Measurements from ENCODE around the gene FNBP1L.
"Not testable (repeated sequence)": the region's sequence is repeated elsewhere in the genome, so short reads cannot be mapped to it uniquely, and the experiment has no call there.

FNBP1L gene

DNA sequence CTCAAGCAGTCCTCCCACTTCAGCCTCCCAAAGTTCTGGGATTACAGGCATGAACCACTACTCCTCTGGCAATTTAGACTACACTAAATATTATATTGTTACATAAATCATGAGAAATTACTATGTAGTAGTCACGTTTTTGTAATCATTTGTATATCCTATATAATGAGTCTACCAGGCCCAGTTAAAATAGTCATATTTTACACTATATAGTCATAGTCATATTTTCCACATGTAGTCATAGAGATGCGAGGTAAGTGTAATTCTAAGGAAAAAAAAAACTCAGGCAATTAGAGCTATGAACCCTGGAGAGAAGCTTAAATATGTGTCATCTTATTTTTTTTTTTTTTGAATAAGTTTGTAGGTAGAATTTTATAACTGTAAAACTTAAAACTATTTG is 90.0 kb downstream of the FNBP1L start:
- DNase-seq, result no peak

DNA sequence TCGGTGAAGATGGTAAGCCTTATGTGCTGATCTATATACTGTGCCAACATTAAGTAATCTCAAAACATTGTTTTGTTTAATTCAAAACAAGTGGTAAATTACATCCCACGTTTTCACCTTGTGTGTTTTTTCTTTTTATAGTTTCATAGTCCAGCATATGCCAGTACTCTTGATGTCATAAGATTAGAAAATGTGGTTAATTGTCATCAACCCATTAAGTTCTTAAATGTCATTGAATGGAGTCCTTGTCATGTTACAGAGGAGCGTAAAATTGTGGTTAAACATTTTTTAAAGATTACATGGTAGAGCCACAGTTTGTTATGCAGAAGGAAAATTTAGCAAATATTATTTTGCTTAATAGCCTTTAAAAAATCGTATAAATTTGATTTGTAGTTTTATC is 93.1 kb downstream of the FNBP1L start:
- no peak for DNase-seq

- DNase-seq, result no peak
Observed at GRCh38 chr1:93542398-93542797, 94.5 kb downstream of the FNBP1L start.

DNA sequence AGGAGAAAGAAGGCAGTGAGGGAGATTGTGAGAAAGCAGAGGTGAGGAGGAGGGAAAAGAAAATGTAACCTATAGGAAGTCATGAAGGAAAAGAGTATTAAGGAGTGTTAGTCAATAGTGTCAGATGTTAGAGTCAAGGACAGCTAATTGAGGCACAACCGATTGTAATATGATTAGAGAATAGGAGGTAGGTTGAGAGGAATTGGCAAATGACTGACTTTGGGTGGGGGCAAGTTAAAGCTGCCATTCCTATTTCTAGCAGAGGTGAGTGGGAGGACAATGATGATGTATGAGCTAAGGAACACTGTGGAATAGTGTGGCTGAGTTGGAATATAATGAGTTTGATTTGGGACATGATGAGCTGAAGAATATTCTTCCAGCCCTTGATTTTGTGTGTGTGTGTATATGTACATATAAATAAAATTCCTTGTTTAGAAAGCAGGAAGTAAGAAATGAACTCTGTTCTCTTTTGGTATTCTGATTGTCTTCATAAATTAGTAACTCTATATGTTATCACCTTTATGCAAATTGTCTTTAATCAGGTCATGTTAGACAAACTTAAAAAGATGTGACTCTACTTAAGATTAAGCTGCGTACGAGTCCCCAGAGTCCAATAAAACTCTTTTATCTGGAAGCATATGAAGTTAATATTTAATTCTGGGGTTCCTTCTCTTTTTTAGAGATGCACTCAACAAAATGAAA is 98.4 kb downstream of the FNBP1L start:
- no peak for DNase-seq

DNA sequence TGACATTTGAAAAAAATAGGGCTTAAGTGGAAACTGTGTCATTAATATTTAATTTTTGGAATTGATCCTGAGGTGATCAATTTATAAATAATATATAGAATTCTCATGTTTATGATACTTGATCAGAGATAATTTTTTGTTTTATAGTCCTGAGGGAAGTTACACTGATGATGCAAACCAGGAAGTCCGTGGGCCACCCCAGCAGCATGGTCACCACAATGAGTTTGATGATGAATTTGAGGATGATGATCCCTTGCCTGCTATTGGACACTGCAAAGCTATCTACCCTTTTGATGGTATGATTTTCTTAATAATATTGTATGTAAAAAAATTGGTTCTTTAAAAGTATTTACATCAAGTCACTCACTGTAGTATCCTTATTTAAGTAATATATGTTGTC is 101.2 kb downstream of the FNBP1L start:
- no peak for DNase-seq

DNA sequence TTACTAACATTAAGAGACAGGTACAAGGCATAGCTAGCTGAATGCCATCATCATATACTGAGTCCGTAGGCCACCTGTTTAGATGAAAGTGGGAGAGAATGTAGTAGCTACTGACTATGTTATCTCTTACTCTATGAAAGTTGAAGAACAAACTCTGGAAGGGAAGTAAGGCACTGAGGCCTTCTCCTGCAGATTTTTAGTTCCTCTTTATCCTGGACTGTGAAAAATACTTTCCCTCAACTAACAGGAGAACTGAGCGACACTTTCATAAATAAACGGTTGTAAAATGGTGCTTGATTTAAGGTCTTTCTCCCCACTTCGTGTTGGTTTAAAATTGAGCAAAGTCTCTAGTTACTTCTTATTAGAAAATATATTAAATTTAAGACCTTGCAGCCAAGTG is 101.9 kb downstream of the FNBP1L start:
- DNase-seq, result peak; percentile 6 to 15

DNA sequence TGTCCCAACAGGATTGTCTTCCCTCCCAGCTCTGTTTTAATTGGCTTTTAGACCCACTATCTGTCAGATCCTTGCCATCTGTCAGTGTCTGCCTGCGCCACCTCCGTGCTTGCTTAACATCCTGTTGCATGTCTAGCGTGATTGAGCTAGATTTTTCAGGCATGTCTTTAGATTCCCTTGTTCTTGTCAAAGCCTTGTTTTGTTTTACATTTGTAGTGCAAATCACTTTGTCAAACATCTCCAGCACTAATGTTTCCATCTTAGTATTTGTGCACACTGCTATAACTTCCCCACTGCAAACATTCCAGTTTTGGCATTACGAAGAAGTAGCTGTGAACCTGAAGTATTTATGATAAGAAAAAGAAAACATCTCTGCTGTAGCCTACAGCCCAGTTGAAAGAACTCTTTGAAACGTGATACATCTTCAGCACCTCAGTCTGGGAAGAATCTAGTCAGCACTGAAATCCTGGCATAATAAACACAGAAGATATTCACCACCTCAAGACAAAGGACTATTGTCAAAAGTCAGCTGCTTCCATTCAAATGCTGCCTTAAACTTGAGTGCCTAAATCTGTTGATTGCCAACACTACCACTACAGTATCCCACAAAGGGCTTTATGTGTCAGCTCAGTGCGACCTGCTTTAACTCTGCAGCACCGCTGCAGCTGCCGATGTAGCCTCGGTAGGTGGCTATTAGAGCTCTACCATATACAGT is 105.0 kb downstream of the FNBP1L start:
- DNase-seq, result peak; percentile 16 to 34

DNA sequence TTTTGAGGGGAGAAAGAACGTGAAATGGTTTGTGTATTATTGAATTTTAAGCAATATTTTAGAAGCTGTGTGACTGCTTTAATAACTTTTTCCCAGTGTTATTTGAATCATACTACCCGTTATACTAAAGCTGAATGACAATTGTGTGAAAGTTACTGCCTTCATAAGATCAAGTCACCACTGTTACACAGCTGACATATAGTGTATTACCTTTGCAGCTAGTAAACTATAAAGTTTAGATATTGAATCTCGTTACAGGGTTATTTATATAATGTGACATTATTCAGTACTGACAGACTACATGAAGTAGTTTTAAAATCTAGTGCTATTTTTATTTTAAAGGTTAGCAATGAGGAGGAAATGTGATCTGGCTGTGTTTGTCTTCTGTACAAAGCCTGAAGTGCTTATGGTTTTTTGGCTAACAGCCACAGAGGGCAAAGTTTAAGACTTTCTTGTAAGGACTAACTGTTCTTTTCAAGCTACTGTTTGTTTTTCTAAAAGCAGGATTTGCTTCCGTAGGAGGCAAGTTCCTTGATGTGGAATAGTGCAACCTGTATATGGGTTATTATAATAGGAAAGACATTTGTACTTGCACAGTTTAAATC is 106.1 kb downstream of the FNBP1L start:
- DNase-seq, result not testable (repeated sequence)

DNA sequence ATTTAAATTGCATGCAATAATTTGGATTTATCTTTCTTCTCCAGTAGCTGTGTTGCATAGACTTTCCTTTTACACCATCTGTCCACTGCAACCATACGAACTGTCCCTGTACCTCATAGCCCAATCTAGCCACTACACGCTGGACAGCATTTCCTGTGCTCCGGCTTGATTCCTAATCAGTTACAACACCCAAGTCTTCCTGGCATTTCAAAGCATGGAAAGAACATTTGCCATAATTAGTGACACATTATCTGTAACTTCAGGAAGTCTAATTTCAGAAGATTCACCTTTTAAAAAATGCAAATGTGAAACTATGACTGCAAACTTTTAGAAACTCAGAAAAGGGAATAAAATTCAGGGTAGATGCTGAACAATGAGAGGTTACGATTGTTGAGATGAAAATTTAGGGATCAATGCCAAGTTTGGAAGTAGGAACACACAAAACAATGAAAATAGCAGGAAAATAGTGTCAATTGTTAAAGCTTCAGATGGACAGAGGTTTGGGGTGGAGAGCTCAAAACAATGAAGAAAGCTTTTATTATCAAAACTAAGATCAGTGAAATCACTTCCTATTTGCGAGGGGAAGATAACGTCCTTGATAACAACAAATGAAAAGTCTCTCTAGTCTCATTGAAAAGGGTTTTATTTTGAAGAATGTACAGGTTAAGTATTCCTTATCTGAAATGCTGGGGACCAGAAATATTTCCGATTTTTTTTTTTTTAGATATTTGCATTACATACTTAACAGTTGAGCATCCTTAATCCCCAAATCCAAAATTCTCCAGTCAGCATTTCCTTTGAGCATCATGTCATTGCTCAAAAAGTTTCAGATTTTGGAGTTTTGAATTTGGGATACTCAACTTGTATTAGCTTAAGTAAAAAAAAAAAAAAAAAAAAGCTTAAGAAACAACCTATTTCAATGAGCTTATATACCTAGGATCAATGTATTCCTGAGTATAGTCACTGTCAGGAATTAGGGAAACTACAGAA is 107.3 kb downstream of the FNBP1L start:
- no peak for DNase-seq

GRCh38 chr1:93556291-93556690 is 108.4 kb downstream of the FNBP1L start:
- no peak for DNase-seq

DNA sequence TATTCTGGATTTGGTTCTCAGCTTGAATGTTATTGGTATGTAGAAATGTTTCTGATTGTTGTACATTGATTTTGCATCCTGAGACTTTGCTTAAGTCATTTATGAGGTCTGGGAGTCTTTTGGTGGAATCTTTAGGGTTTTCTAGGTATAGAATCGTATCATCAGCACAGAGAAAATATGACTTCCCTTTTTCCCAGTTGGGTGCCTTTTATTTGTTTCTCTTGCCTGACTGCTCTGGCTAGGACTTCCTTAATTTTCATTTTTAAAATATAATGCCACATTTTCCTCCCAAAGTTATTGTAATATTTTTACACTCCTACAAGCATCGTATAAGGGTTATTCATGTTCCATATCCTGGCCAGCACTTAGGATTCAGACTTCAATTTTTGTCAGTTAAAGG is 111.1 kb downstream of the FNBP1L start:
- peak; percentile 7 to 9 for DNase-seq

DNA sequence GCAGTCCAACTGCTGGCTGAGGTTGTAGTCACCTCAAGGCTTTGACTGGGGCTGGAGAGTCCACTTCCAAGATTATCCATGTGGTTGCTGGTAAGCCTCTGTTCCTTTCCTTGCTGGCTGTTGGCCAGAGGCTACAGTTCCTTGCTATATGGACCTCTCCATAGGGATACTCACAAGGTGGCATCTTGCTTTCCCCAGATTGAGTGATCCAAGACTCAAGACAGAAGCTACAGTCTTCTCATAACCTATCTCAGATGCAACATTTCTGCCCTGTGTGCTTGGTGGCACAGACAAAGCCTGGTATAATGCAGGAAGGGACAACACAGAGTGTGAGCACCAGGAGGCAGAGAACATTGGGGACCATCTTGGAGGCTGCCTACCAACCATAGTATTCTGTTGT is 111.8 kb downstream of the FNBP1L start:
- no peak for DNase-seq

- no peak for DNase-seq
Observed at GRCh38 chr1:93565496-93566206, 117.7 kb downstream of the FNBP1L start.

- no peak for DNase-seq
Observed at GRCh38 chr1:93566227-93566626, 118.3 kb downstream of the FNBP1L start.

- no peak for DNase-seq
Observed at GRCh38 chr1:93567255-93567918, 119.5 kb downstream of the FNBP1L start.

GRCh38 chr1:93569489-93569888 is 121.6 kb downstream of the FNBP1L start:
- DNase-seq, result no peak

DNA sequence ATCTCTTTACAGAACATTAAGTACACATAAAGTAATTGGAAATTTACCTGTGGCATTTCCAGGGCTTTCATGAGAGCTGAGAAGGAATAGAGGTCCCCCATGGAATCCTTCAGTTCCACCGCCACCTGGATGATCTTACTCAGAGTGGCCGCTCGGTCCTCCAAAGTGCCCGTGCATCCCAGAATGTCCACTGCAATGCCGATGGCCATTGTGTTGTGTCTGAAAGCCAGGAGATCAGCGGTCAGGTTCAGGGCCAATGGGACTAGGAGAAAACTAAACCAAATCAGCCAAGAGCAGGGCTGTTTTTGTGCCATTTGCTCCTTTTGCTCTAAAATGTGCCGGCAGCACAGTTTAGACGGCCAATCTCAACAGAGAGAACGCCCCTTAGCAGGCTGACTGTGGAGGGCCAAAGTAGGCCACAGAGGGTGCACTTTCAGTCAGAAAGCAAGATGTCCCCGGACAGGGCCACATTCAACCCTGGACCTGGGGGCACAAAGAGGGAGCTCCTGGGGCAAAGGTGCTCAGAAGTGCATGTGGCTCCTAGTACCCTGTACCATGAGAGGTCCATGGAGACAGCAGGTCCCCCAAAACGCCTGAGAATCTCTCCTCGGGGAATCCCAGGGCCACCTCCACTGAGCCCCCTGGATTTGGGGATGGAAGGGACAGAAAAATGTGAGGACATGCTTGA is 123.8 kb downstream of the FNBP1L start:
- no peak for DNase-seq

GRCh38 chr1:93573940-93574469 is 126.1 kb downstream of the FNBP1L start:
- no peak for DNase-seq

DNA sequence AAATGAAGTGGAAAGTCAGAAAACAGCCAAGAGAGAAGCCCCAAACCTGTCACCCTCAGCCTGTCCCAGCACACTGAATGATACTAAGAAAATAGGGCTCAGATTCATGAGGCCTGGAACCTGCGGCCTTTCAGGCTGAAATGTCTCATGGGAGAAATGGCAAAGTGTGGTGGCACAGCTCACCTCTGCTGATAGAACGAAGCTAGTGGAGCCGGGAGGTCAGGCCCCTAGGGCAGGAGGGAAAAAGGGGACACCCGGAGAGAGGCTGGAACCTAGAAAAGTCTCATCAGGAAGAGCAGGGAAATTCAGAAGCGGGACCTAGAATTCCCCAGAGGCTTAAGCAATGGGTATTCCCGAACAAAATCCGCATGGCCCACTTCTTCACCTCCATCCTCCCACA is 126.6 kb downstream of the FNBP1L start:
- DNase-seq, result no peak

GRCh38 chr1:93574991-93575390 is 127.1 kb downstream of the FNBP1L start:
- DNase-seq, result no peak

Measured in AML-193 (cell line).